Stimulated activated CD8-positive, alpha-beta memory T cell treated with anti-CD3 and anti-CD28 coated beads, Interleukin-15, amount 100 ng/mL, for 1 hour (primary cell): ENCODE data around the gene OPN1LW.
A peak's percentile ranks its signal among the peaks of the same experiment; 100 is the strongest.
"Not testable (repeated sequence)": the region's sequence is repeated elsewhere in the genome, so short reads cannot be mapped to it uniquely, and the experiment has no call there.

ENCODE experiments used
- DNase-seq: peaks from one replicate; pipeline ENCODE4 v3.0.0-alpha.2; 2020; ENCODE audit warnings: low read depth

OPN1LW gene

GRCh38 chrX:154135458-154136229 is 8.4 kb upstream of the OPN1LW start:
- no peak for DNase-seq

DNA sequence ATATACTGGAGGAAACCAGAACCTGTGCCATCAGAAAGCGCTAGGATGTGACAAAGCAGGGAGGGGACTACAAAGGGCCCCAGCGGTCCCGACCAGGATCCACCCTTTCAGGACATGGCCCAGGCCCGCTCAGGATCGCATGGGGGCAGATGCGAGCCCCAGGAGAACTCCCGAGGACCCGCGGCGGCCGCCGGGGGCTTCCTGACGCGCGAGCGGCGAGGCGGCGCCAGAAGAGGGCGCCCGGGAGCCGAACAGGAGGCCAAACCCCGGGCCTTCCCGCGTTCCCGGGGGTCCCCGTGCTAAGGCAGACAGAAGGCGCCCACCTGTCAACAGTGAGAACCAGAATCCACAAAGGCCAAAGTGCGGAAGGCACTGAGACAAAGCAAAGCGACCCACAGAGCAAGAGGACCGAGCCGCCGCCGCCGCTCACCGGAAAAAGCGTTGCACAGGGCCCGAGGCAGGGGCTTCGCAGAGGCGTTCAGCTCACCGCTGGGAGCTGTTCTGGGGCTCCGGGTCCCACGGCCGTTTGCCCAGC is 7.3 kb upstream of the OPN1LW start:
- DNase-seq = peak; percentile 27

DNA sequence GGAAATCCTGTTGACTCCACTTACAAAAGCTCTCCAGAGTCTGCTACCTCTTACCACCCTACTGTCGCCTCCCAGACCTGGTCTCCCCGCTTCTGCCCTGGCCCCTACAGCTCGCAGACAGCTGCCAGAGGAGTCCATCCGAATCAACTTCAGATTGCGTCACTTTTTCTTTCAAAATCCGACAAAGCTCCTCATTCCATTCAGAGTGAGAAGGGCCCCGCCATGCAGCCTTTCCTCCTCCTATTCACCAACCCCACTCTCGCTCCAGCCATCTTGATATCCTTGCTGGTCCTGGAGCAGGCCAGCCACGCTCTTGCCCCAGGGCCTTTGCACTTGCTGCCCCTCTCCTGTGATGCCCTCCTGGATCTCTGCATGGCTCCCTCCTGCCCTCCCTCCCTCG is 5.2 kb upstream of the OPN1LW start:
- no peak for DNase-seq

- no peak for DNase-seq
These were observed 3.8 kb upstream of the OPN1LW start for GRCh38 chrX:154140206-154140605.

DNA sequence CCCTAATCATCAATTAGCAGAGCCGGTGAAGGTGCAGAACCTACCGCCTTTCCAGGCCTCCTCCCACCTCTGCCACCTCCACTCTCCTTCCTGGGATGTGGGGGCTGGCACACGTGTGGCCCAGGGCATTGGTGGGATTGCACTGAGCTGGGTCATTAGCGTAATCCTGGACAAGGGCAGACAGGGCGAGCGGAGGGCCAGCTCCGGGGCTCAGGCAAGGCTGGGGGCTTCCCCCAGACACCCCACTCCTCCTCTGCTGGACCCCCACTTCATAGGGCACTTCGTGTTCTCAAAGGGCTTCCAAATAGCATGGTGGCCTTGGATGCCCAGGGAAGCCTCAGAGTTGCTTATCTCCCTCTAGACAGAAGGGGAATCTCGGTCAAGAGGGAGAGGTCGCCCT is 3.3 kb upstream of the OPN1LW start:
- DNase-seq = no peak

DNA sequence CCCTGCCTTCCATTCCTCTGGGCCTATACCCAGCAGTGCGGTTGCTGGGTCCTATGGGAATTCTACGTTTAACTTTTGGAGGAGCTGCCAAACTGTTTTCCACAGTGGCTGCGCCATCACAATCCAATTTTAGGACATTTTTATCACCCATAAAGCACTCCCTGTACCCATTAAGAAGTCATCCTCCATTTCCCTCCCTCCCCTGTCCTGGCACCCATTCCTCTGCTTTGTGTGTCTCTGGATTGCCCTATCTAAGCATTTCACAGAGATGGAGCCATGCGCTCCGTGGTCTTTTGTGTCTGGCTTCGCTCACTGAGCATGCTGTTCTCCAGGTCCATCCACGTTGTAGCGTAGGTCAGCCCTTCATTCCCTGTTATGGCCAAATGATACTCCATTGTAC is 1.7 kb upstream of the OPN1LW start:
- DNase-seq = no peak

DNA sequence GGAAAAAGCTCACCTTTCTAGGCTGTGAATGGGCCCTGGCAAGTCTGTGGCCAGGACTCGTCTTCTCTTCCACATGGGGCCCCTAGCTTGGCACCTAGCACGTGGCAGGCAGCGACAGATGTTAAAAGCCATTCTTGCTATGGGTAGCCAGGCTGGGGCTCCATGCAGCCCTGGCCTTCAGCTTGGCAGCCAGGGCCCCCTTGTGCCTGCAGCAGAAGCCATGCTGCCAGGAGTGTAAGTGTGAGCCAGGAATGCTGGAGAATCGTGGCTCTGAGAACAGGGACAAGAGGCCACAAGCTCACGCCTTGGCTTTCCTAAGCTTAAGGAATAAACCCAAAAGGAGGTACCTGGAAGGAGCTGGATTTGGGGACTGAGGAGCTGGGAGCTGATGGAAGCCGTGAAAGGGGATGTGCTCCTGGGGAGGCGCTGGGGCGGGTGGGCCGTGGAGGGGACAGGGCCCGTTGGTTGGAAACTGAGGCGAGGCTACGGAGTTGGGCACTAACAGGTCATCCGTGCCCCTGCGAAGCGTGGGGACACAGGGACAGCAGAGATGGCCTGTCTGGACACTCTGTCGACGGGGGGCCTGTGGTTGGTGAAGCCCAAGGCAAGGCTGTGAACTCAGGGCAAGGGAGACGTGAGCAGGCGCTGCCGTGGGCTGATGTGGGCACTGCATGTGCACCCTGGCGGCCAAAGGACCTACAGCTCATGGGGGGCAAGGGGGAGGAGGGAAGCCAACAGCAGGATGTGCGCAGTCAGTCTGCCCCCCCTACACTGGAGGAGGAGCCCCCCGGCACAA is 895 bp upstream of the OPN1LW start:
- DNase-seq = no peak

GRCh38 chrX:154151030-154151429 is 7.0 kb downstream of the OPN1LW start:
- DNase-seq = not testable (repeated sequence)

GRCh38 chrX:154156221-154156620 is 12.2 kb downstream of the OPN1LW start:
- DNase-seq = not testable (repeated sequence)

- not testable (repeated sequence) for DNase-seq
These were observed 13.2 kb downstream of the OPN1LW start for GRCh38 chrX:154157207-154157606.

DNA sequence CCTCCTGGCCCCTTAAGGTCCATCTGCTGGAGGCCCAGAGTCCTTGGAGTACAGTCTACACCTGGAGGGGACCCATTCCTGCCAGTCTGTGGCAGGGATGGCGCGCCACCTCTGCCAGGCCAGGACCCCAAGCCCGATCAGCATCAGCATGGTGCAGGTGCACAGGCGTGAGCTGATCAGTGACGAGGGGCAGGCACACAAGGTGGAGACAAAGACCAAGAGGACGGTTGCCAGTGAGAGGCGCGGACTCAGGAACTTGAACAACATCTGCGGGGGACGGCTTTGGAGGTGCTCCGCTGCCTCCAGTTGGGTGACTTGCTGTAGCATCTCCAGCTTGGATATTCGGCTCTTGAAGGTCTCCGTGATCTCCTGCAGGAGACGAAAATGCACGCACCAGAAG is 15.3 kb downstream of the OPN1LW start:
- not testable (repeated sequence) for DNase-seq

GRCh38 chrX:154164902-154165301 is 20.9 kb downstream of the OPN1LW start:
- DNase-seq = not testable (repeated sequence)

DNA sequence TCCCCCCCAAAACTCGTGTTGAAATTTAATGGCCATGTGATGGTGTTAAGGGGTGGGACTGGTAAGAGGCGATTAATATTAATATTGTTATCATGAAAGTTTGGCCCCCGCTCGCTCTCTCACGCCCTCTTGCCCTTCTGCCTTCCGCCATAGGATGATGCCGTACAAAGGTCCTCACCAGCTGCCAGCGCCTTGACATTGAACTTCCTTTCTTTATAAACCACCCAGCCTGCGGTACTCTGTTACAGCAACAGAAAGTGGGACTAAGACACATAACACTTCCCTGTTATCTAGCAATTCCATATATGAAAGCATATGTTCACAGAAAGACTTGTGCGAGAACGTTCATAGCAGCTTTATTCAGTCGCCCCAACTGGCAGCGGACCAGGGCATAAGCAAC is 24.3 kb downstream of the OPN1LW start:
- DNase-seq = not testable (repeated sequence)

DNA sequence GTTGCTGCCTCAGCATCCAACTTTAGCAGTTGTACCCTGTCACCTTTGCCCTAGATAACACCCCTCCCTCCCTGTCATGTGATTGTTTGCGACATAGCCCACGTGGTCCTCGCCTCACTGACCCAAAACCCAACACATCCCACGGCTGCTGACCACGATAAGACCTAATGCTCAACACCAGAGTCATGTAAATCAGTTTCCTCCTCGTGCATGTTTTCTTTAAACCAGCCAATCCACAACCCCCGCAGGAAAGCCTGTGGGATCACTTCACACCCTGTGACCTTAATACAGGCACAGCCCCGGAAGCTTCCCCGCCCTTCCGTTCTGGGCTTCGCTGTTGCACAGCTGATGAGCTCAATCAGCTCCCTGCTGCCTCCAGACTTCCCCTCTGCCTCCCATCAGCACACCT is 28.5 kb downstream of the OPN1LW start:
- not testable (repeated sequence) for DNase-seq

- not testable (repeated sequence) for DNase-seq
These were observed 30.3 kb downstream of the OPN1LW start for GRCh38 chrX:154174356-154174755.

- not testable (repeated sequence) for DNase-seq
These were observed 38.3 kb downstream of the OPN1LW start, which contains the start of gene OPN1MW for GRCh38 chrX:154182296-154182695. TSS of gene OPN1MW (plus strand) at chrX:154182596. CDS start at chrX:154182678, 82 bp downstream.

- DNase-seq = not testable (repeated sequence)
These were observed 39.8 kb downstream of the OPN1LW start for GRCh38 chrX:154183794-154184193.

GRCh38 chrX:154192846-154193245 is 48.8 kb downstream of the OPN1LW start:
- DNase-seq = not testable (repeated sequence)

GRCh38 chrX:154194316-154194715 is 50.3 kb downstream of the OPN1LW start:
- DNase-seq = not testable (repeated sequence)

DNA sequence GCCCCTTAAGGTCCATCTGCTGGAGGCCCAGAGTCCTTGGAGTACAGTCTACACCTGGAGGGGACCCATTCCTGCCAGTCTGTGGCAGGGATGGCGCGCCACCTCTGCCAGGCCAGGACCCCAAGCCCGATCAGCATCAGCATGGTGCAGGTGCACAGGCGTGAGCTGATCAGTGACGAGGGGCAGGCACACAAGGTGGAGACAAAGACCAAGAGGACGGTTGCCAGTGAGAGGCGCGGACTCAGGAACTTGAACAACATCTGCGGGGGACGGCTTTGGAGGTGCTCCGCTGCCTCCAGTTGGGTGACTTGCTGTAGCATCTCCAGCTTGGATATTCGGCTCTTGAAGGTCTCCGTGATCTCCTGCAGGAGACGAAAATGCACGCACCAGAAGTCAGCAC is 52.4 kb downstream of the OPN1LW start:
- not testable (repeated sequence) for DNase-seq
